Hypothalamus (tissue), 51 donors: ENCODE results near the gene NMRK1.
A peak's percentile ranks its signal among the peaks of the same experiment; 100 is the strongest.

Experiments used
- DNase-seq, 51 donors: peaks; one replicate each; lab custom pipeline; 2025; lab: John Stamatoyannopoulos, UW

The NMRK1 gene

GRCh38 chr9:75102177-75102790 lies 14.3 kb upstream of the NMRK1 start:
- DNase-seq, result no peak

GRCh38 chr9:75101004-75101588 lies 13.1 kb upstream of the NMRK1 start:
- DNase-seq, result no peak

- DNase-seq, result no peak
Measured at GRCh38 chr9:75096796-75097195, 8.8 kb upstream of the NMRK1 start.

- DNase-seq, result no peak
Measured at GRCh38 chr9:75092766-75093165, 4.8 kb upstream of the NMRK1 start.

- DNase-seq, result no peak
Measured at GRCh38 chr9:75090579-75090978, 2.6 kb upstream of the NMRK1 start.

- DNase-seq, result no peak
Measured at GRCh38 chr9:75089373-75089766, 1.4 kb upstream of the NMRK1 start.

GRCh38 chr9:75088646-75089372 lies 854 bp upstream of the NMRK1 start:
- peak in 32 of 51 donors; percentile 7 to 79 (median 23) for DNase-seq

- peak in 1 of 51 donors; percentile 41 for DNase-seq
Measured at GRCh38 chr9:75087289-75087823, 599 bp downstream of the NMRK1 start.

GRCh38 chr9:75086541-75087288 lies 1.2 kb downstream of the NMRK1 start:
- no peak for DNase-seq

GRCh38 chr9:75085640-75086039 lies 2.3 kb downstream of the NMRK1 start:
- DNase-seq, result no peak

- DNase-seq, result no peak
Measured at GRCh38 chr9:75084081-75084672, 3.8 kb downstream of the NMRK1 start.

- peak in 24 of 51 donors; percentile 6 to 70 (median 30) for DNase-seq
Measured at GRCh38 chr9:75083188-75083970, 4.6 kb downstream of the NMRK1 start.

GRCh38 chr9:75081632-75082031 lies 6.3 kb downstream of the NMRK1 start:
- DNase-seq, result no peak

- no peak for DNase-seq
Measured at GRCh38 chr9:75072895-75073294, 15.1 kb downstream of the NMRK1 start.

GRCh38 chr9:75071530-75072122 lies 16.3 kb downstream of the NMRK1 start:
- no peak for DNase-seq

GRCh38 chr9:75069171-75069570 lies 18.8 kb downstream of the NMRK1 start:
- no peak for DNase-seq

GRCh38 chr9:75067894-75068293 lies 20.1 kb downstream of the NMRK1 start:
- no peak for DNase-seq

GRCh38 chr9:75065510-75065909 lies 22.4 kb downstream of the NMRK1 start:
- no peak for DNase-seq

GRCh38 chr9:75064307-75065025 lies 23.5 kb downstream of the NMRK1 start:
- DNase-seq, result peak in 1 of 51 donors; percentile 22
